ENCODE results near the gene TULP3. TPM values are rescaled to one million over a fixed set of nuclear protein-coding genes. Genes with fewer than 3 reads are reported as not detected.
A peak's percentile ranks its signal among the peaks of the same experiment; 100 is the strongest.

Gene TULP3
- total RNA-seq, 2 donors from 2014 or later, result 9.7 to 17.0 TPM

GRCh38 chr12:2879853-2880252 lies 10.8 kb upstream of the TULP3 start:
- Histone ChIP-seq H3K27me3 (no peaks in the 10 kb centered on the region), H3K9me3 (no peaks in the 10 kb centered on the region), H3K4me1 (peaks cover 0 to 20% of the 10 kb centered on the region in 2 donors), H3K27ac (no peak overlapping the region), H3K36me3 (no peaks in the 10 kb centered on the region), H3K4me3 (no peak overlapping the region)
- DNase-seq (ENCODE audit: low spot score), result no peak
- TF ChIP-seq CTCF (IDR thresholded peaks at IDR 0.05), result no peak

- TF ChIP-seq CTCF (IDR thresholded peaks at IDR 0.05), result no peak
- H3K9me3 ChIP-seq, result no peaks in the 10 kb centered on the region
- no peaks in the 10 kb centered on the region for H3K36me3 ChIP-seq
- no peak for DNase-seq (ENCODE audit: low spot score)
- no peak overlapping the region for H3K27ac ChIP-seq
- peaks cover 0 to under 1% of the 10 kb centered on the region in 2 donors for H3K4me1 ChIP-seq
- H3K27me3 ChIP-seq, result no peaks in the 10 kb centered on the region
- H3K4me3 ChIP-seq, result no peak overlapping the region
Observed at GRCh38 chr12:2884810-2885209, 5.9 kb upstream of the TULP3 start.

GRCh38 chr12:2886768-2887450 lies 3.8 kb upstream of the TULP3 start:
- no peak for DNase-seq (ENCODE audit: low spot score)
- Histone ChIP-seq H3K4me1 (peaks cover 0 to 12% of the 10 kb centered on the region in 2 donors), H3K4me3 (no peak overlapping the region), H3K36me3 (no peaks in the 10 kb centered on the region), H3K27me3 (no peaks in the 10 kb centered on the region), H3K9me3 (no peaks in the 10 kb centered on the region), H3K27ac (no peak overlapping the region)
- no peak for TF ChIP-seq CTCF (IDR thresholded peaks at IDR 0.05)

GRCh38 chr12:2890001-2890387 lies 697 bp upstream of the TULP3 start:
- Histone ChIP-seq H3K27ac (peak overlapping the region; percentile 93 to 99), H3K4me1 (peaks cover 0 to 26% of the 10 kb centered on the region in 2 donors), H3K4me3 (peak overlapping the region; percentile 73 to 97), H3K27me3 (no peaks in the 10 kb centered on the region), H3K36me3 (no peaks in the 10 kb centered on the region), H3K9me3 (no peaks in the 10 kb centered on the region)
- no peak for TF ChIP-seq CTCF (IDR thresholded peaks at IDR 0.05)
- DNase-seq (ENCODE audit: low spot score), result no peak

- Histone ChIP-seq H3K4me3 (peak overlapping the region; percentile 73 to 97), H3K27ac (peak overlapping the region; percentile 93 to 99), H3K4me1 (peaks cover 0 to 39% of the 10 kb centered on the region in 2 donors), H3K36me3 (no peaks in the 10 kb centered on the region), H3K9me3 (no peaks in the 10 kb centered on the region), H3K27me3 (no peaks in the 10 kb centered on the region)
- peak; percentile 67 for DNase-seq (ENCODE audit: low spot score)
- TF ChIP-seq CTCF (IDR thresholded peaks at IDR 0.05), result no peak
Observed at GRCh38 chr12:2891240-2892053, 756 bp downstream of the TULP3 start.
